Activated CD4-positive, CD25-positive, alpha-beta regulatory T cell treated with anti-CD3 and anti-CD28 coated beads, Interleukin-2, amount 50 U/mL, for 24 hours (primary cell): ENCODE results near the gene SMURF1.

Experiments
- ATAC-seq, 2 donors: fragments of 150-1000 bp; cut with Tn5 transposase; one replicate each; pipeline ENCODE4 v1.10.0; 2021; ENCODE audit warnings: mild to moderate bottlenecking in 1 of 2, moderate library complexity in 1 of 2

SMURF1 gene

GRCh38 chr7:99096124-99096887, 47.6 kb downstream of the SMURF1 start:
- ATAC-seq = no peak

GRCh38 chr7:99095698-99096097, 48.2 kb downstream of the SMURF1 start:
- no peak for ATAC-seq

- no peak for ATAC-seq
Measured at GRCh38 chr7:99094401-99094800, 49.5 kb downstream of the SMURF1 start.

GRCh38 chr7:99092064-99092720, 51.7 kb downstream of the SMURF1 start:
- ATAC-seq = no peak

- no peak for ATAC-seq
Measured at GRCh38 chr7:99090771-99091542, 53.0 kb downstream of the SMURF1 start.

GRCh38 chr7:99089914-99090629, 53.8 kb downstream of the SMURF1 start:
- no peak for ATAC-seq

- ATAC-seq = no peak
Measured at GRCh38 chr7:99086944-99087343, 57.0 kb downstream of the SMURF1 start.

- no peak for ATAC-seq
Measured at GRCh38 chr7:99086532-99086931, 57.4 kb downstream of the SMURF1 start.

GRCh38 chr7:99083733-99084132, 60.2 kb downstream of the SMURF1 start:
- ATAC-seq = no peak

GRCh38 chr7:99083068-99083651, 60.7 kb downstream of the SMURF1 start:
- ATAC-seq = no peak

GRCh38 chr7:99080679-99081078, 63.2 kb downstream of the SMURF1 start:
- ATAC-seq = no peak

- ATAC-seq = no peak
Measured at GRCh38 chr7:99079104-99079503, 64.8 kb downstream of the SMURF1 start.

GRCh38 chr7:99078416-99078815, 65.5 kb downstream of the SMURF1 start:
- no peak for ATAC-seq

- ATAC-seq = no peak
Measured at GRCh38 chr7:99076615-99077014, 67.3 kb downstream of the SMURF1 start.

GRCh38 chr7:99073839-99074446, 70.0 kb downstream of the SMURF1 start:
- no peak for ATAC-seq

GRCh38 chr7:99072126-99072525, 71.8 kb downstream of the SMURF1 start:
- no peak for ATAC-seq

- no peak for ATAC-seq
Measured at GRCh38 chr7:99070361-99070760, 73.5 kb downstream of the SMURF1 start.

GRCh38 chr7:99061001-99061776, 82.7 kb downstream of the SMURF1 start:
- no peak for ATAC-seq

GRCh38 chr7:99054781-99055180, 89.1 kb downstream of the SMURF1 start:
- ATAC-seq = no peak

- peak in 1 of 2 donors; percentile 41 for ATAC-seq
Measured at GRCh38 chr7:99050971-99051370, 92.9 kb downstream of the SMURF1 start.

GRCh38 chr7:99047526-99048077, 96.3 kb downstream of the SMURF1 start:
- ATAC-seq = no peak
